Measurements from ENCODE around the gene CLEC7A. TPM values are rescaled to one million over a fixed set of nuclear protein-coding genes. Genes with fewer than 3 reads are reported as not detected.

CLEC7A gene
- total RNA-seq, 2 experiments from 2014 or later, result not detected

DNA sequence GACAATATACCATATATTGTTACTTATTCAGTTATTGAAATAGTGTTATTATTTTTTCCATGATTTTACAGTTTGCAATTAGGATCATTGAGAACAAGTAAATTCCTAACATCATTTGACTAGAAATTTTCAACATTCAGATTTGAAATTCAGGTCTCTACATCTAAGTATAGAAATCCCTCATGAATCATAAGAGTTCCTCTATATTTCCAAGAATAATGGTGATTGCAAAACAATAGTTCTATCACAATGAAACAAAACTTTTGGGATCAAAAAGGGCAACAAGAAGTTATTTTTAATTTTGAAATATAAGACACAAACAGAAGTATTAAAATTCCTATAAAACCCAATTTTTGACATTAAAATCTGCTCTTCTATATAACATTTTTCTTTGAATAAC, 42.0 kb downstream of the CLEC7A start:
- Histone ChIP-seq H3K9me3 (ENCODE audit: low read length) (no peaks in the 10 kb centered on the region), H3K4me3 (ENCODE audit: low read depth, low read length, poor library complexity, severe bottlenecking) (no peak overlapping the region), H3K79me2 (ENCODE audit: insufficient read depth, low read depth, low read length) (no peaks in the 10 kb centered on the region), H3K9me2 (ENCODE audit: insufficient read depth, low read length) (no peaks in the 10 kb centered on the region), H3K4me1 (ENCODE audit: insufficient read depth, low read length, poor library complexity, severe bottlenecking) (no peaks in the 10 kb centered on the region), H3K4me2 (ENCODE audit: low read length) (no peak overlapping the region), H4K20me1 (ENCODE audit: insufficient read depth, low read length) (no peaks in the 10 kb centered on the region), H2AFZ (ENCODE audit: low read length) (no peak overlapping the region), H3K27ac (ENCODE audit: low read depth, low read length, poor library complexity, severe bottlenecking) (no peak overlapping the region), H3K36me3 (ENCODE audit: insufficient read depth, low read length) (no peaks in the 10 kb centered on the region)
- TF ChIP-seq CTCF (conservative IDR thresholded peaks at IDR 0.05; ENCODE audit: low read length) (no peak), EZH2phosphoT487 (IDR thresholded peaks at IDR 0.05; ENCODE audit: borderline replicate concordance, low read depth, low read length) (no peak)
- POLR2A ChIA-PET, result no interaction called here
- CTCF ChIA-PET (ENCODE audit: unreplicated experiment), result no interaction called here
- BruUV-seq (replicated peaks), result no TSS peak
- intact Hi-C loops (cut with micrococcal nuclease; ENCODE audit: unreplicated experiment), result no loop called here
- DNase-seq (ENCODE audit: low spot score), result no peak

GRCh38 chr12:10086387-10086786, 43.6 kb downstream of the CLEC7A start:
- Histone ChIP-seq H3K27ac (ENCODE audit: low read depth, low read length, poor library complexity, severe bottlenecking) (no peak overlapping the region), H3K9me3 (ENCODE audit: low read length) (no peaks in the 10 kb centered on the region), H3K4me1 (ENCODE audit: insufficient read depth, low read length, poor library complexity, severe bottlenecking) (no peaks in the 10 kb centered on the region), H2AFZ (ENCODE audit: low read length) (no peak overlapping the region), H3K36me3 (ENCODE audit: insufficient read depth, low read length) (no peaks in the 10 kb centered on the region), H3K9me2 (ENCODE audit: insufficient read depth, low read length) (no peaks in the 10 kb centered on the region), H3K79me2 (ENCODE audit: insufficient read depth, low read depth, low read length) (no peaks in the 10 kb centered on the region), H3K4me3 (ENCODE audit: low read depth, low read length, poor library complexity, severe bottlenecking) (no peak overlapping the region), H3K4me2 (ENCODE audit: low read length) (no peak overlapping the region), H4K20me1 (ENCODE audit: insufficient read depth, low read length) (no peaks in the 10 kb centered on the region)
- TF ChIP-seq CTCF (conservative IDR thresholded peaks at IDR 0.05; ENCODE audit: low read length), result no peak
- no peak for TF ChIP-seq EZH2phosphoT487 (IDR thresholded peaks at IDR 0.05; ENCODE audit: borderline replicate concordance, low read depth, low read length)
- ChIA-PET POLR2A (interaction anchor here (0.6 kb wide), 1 partner anchor 922 kb away, joined by 3 read pairs; no protein-coding TSS in a partner anchor), CTCF (ENCODE audit: unreplicated experiment) (no interaction called here)
- no peak for DNase-seq (ENCODE audit: low spot score)
- intact Hi-C loops (cut with micrococcal nuclease; ENCODE audit: unreplicated experiment), result no loop called here
- no TSS peak for BruUV-seq (replicated peaks)

- no peak for DNase-seq (ENCODE audit: low spot score)
- BruUV-seq (replicated peaks), result no TSS peak
- Histone ChIP-seq H3K27ac (ENCODE audit: low read depth, low read length, poor library complexity, severe bottlenecking) (no peak overlapping the region), H3K4me1 (ENCODE audit: insufficient read depth, low read length, poor library complexity, severe bottlenecking) (no peaks in the 10 kb centered on the region), H4K20me1 (ENCODE audit: insufficient read depth, low read length) (no peaks in the 10 kb centered on the region), H3K79me2 (ENCODE audit: insufficient read depth, low read depth, low read length) (no peaks in the 10 kb centered on the region), H3K9me3 (ENCODE audit: low read length) (no peaks in the 10 kb centered on the region), H3K9me2 (ENCODE audit: insufficient read depth, low read length) (no peaks in the 10 kb centered on the region), H3K4me3 (ENCODE audit: low read depth, low read length, poor library complexity, severe bottlenecking) (no peak overlapping the region), H3K4me2 (ENCODE audit: low read length) (no peak overlapping the region), H3K36me3 (ENCODE audit: insufficient read depth, low read length) (no peaks in the 10 kb centered on the region), H2AFZ (ENCODE audit: low read length) (no peak overlapping the region)
- CTCF ChIA-PET (ENCODE audit: unreplicated experiment), result no interaction called here
- TF ChIP-seq CTCF (conservative IDR thresholded peaks at IDR 0.05; ENCODE audit: low read length) (no peak), EZH2phosphoT487 (IDR thresholded peaks at IDR 0.05; ENCODE audit: borderline replicate concordance, low read depth, low read length) (no peak)
- intact Hi-C loops (cut with micrococcal nuclease; ENCODE audit: unreplicated experiment), result no loop called here
- POLR2A ChIA-PET, result interaction anchor here (0.6 to 0.7 kb wide), 4 partner anchors 40 to 299 kb away, joined by 3 to 5 read pairs (median 4); no protein-coding TSS in a partner anchor
Measured at GRCh38 chr12:10084733-10085132, 45.3 kb downstream of the CLEC7A start.

Data from OCI-LY7 (cell line).